Immature natural killer cell (primary cell): ENCODE data around the gene RPUSD1. TPM values are rescaled to one million over a fixed set of nuclear protein-coding genes. Genes with fewer than 3 reads are reported as not detected.
"Not testable (repeated sequence)": the region's sequence is repeated elsewhere in the genome, so short reads cannot be mapped to it uniquely, and the experiment has no call there.

Experiments
- DNase-seq, 3 donors: peaks; one replicate each; pipeline ENCODE4 v3.0.0; 2022; ENCODE audit warnings: mixed read lengths in 1 of 3
- H3K27ac Mint-ChIP-seq, 6 donors: one replicate each; pipeline ENCODE4 v1.8.0; 2020; ENCODE audit warnings: mixed read lengths in 6 of 6, mild to moderate bottlenecking in 5 of 6, inconsistent platforms in 4 of 6, moderate library complexity in 3 of 6
- H3K27me3 Mint-ChIP-seq, 3 donors: one replicate each; pipeline ENCODE4 v1.8.0; 2020 to 2021; ENCODE audit warnings: low read depth in 3 of 3, mild to moderate bottlenecking in 3 of 3, mixed read lengths in 3 of 3, moderate library complexity in 3 of 3, inconsistent platforms in 1 of 3
- H3K36me3 Mint-ChIP-seq, 3 donors: one replicate each; pipeline ENCODE4 v1.8.0; 2020; ENCODE audit warnings: mixed read lengths in 3 of 3, inconsistent platforms in 2 of 3, mild to moderate bottlenecking in 2 of 3
- H3K4me1 Mint-ChIP-seq, 2 donors: one replicate each; pipeline ENCODE4 v1.8.0; 2020; ENCODE audit warnings: inconsistent platforms in 2 of 2, mild to moderate bottlenecking in 2 of 2, mixed read lengths in 2 of 2, moderate library complexity in 1 of 2
- H3K4me3 Mint-ChIP-seq, 5 donors: one replicate each; pipeline ENCODE4 v1.8.0; 2020; ENCODE audit warnings: mild to moderate bottlenecking in 5 of 5, mixed read lengths in 5 of 5, inconsistent platforms in 3 of 5, moderate library complexity in 3 of 5
- H3K9me3 Mint-ChIP-seq, 6 donors: one replicate each; pipeline ENCODE4 v1.8.0; 2020; ENCODE audit warnings: mild to moderate bottlenecking in 6 of 6, mixed read lengths in 6 of 6, inconsistent platforms in 4 of 6, moderate library complexity in 3 of 6
- polyA plus RNA-seq, 3 donors: library from polyadenylated mRNA; unstranded; fragments of 300-500 nt; fragmentation: Illumina TruSeq; gene quantifications; one replicate each; pipeline ENCODE4 v1.2.3, GENCODE V29; 2021

Gene RPUSD1
- polyA plus RNA-seq, 3 donors from 2014 or later, result 23.9 to 49.9 (median 27.7) TPM

DNA sequence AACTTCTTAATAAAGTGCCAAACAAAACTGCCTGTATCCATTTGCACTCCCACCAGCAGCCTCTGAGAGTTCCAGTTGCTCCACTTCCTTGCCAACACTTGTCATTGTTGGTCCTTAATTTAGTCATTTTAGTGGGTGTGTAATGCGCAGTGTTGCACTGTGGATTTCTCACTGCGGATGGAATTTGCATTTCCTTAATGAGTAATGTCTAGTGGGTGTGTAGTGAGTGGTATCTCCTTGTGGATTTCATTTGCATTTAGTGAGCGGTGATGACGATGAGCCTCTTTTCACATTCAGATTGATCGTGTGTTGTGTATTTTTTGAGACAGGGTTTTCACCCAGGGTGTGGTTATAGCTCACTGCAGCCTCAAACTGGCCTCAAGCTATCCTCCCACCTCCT, 31.8 kb downstream of the RPUSD1 start:
- no peaks in the 10 kb centered on the region for H3K4me1 Mint-ChIP-seq
- peaks cover 0 to 4% (median 0%) of the 10 kb centered on the region in 3 donors for H3K27me3 Mint-ChIP-seq
- H3K9me3 Mint-ChIP-seq, result no peaks in the 10 kb centered on the region
- no peak overlapping the region for H3K4me3 Mint-ChIP-seq
- no peak overlapping the region for H3K27ac Mint-ChIP-seq
- DNase-seq, result no peak
- no peaks in the 10 kb centered on the region for H3K36me3 Mint-ChIP-seq

DNA sequence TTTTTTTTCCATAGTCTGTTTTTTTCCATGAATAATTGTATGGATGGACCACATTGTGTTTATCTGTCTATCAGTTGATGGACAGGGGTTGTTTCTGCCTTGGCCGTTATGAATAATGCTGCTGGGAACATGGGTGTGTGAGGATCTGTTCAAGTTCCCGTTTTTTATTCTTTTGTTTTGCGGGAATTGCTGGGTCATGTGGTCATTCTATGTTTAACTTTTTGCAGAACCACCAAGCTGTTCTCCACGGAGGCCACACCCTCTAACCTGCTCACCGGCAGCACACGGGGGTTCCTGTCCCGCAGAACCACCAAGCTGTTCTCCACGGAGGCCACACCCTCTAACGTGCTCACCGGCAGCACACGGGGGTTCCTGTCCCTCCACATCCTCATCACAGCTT, 33.5 kb downstream of the RPUSD1 start:
- no peak overlapping the region for H3K27ac Mint-ChIP-seq
- no peaks in the 10 kb centered on the region for H3K4me1 Mint-ChIP-seq
- DNase-seq, result no peak
- H3K27me3 Mint-ChIP-seq, result peaks cover 0 to 5% (median 0%) of the 10 kb centered on the region in 3 donors
- H3K9me3 Mint-ChIP-seq, result no peaks in the 10 kb centered on the region
- no peak overlapping the region for H3K4me3 Mint-ChIP-seq
- no peaks in the 10 kb centered on the region for H3K36me3 Mint-ChIP-seq

DNA sequence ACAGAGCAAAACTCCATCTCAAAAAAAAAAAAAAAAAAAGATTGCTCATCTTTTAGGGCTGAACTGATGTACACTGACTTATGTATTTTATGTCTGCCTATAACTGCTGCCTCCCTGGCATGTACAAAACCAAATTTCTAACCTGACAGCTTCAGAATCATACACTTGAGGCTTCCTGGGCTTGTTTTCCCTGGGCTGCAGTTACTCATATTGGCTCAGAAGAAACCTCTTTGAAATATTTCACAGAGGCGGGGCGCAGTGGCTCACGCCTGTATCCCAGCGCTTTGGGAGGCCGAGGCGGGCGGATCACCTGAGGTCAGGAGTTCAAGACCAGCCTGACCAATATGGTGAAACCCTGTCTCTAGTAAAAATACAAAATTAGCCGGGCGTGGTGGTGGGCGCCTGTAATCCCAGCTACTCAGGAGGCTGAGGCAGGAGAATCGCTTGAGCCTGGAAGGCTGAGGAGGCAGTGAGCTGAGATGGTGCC, 34.0 kb downstream of the RPUSD1 start:
- H3K4me1 Mint-ChIP-seq, H3K27me3 Mint-ChIP-seq, H3K27ac Mint-ChIP-seq, H3K9me3 Mint-ChIP-seq, H3K4me3 Mint-ChIP-seq, H3K36me3 Mint-ChIP-seq, DNase-seq: not testable (repeated sequence)

DNA sequence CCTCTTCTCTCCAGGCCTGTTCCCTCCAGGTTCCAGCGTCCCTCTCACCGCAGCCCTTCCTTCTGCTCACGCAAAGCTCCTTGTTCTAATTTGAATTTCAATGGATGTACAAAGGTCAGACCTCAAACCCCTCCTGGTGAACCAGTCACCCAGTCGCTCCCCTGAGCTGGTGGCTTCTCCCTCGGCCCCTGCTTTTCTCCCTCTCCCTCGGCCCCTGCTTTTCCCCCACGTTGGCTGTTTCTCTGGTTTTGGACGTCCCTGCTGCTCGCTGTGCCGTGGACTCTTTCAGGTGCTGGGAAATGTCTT, 36.2 kb downstream of the RPUSD1 start:
- no peaks in the 10 kb centered on the region for H3K4me1 Mint-ChIP-seq
- DNase-seq, result no peak
- no peak overlapping the region for H3K27ac Mint-ChIP-seq
- H3K36me3 Mint-ChIP-seq, result no peaks in the 10 kb centered on the region
- H3K4me3 Mint-ChIP-seq, result no peak overlapping the region
- H3K27me3 Mint-ChIP-seq, result peaks cover 0 to 5% (median 0%) of the 10 kb centered on the region in 3 donors
- no peaks in the 10 kb centered on the region for H3K9me3 Mint-ChIP-seq

DNA sequence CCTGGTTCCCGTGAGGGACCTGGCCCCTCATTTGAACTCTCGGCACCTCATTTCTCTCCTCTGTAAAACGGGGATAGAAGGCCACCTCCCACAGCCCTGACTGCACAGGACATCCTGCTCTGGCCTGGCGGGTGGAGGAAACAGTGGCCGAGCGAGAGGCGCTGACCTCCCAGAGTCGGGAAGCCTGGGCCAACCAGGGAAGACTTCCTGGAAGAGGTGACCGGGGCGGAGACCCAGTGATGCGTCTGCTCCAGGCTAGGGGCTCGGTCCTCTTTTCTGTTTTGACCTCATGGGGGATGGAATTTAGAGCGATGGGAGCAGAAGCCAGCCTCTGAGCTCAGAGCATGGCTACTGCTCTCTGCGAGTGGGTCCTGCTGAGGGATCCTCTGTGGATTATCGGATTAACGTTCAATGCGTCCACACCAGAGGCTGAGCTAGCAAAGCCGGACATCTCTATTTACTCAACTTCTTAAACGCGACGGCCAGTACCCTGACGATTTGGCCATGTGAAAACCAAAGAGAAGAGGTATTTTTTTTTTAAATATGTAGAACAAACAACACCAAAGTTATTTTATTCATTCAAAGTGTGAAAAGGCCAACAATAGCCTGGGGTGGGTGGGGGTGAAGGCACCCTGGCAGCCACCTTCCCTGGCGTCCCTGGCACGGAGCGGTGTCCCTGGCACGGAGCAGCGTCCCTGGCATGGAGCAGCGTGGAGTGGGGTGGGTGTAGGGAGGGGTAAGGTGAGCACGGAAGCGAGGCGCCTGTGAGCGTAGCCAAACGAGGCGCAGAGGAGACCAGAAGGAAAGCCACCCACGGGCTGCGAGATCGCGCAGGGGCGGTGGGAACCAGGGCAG, 36.8 kb downstream of the RPUSD1 start:
- no peaks in the 10 kb centered on the region for H3K36me3 Mint-ChIP-seq
- H3K4me3 Mint-ChIP-seq, result no peak overlapping the region
- H3K4me1 Mint-ChIP-seq, result no peaks in the 10 kb centered on the region
- H3K27me3 Mint-ChIP-seq, result peaks cover 0 to 5% (median 2%) of the 10 kb centered on the region in 3 donors
- no peak overlapping the region for H3K27ac Mint-ChIP-seq
- DNase-seq, result no peak
- no peaks in the 10 kb centered on the region for H3K9me3 Mint-ChIP-seq

DNA sequence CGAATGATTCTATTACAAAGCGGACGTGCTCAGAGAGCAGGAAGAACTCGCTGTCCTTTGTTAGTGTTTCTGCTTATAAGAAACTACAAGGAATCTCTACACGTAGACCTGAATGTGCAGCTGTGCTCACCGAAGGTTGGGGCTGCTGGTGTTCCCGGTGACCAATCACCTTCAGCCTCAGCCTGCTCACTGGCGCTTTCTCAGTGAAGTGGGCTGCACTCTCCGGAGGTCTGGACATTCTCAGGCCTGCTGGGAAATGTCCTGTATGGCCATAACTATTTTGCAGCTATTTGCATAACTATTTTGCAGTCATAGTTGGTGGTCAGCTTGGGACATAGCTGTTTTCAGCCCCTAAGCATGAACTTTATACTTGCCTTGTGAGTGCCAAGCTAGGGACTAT, 37.7 kb downstream of the RPUSD1 start:
- H3K27me3 Mint-ChIP-seq, result peaks cover 0 to 5% (median 2%) of the 10 kb centered on the region in 3 donors
- no peak for DNase-seq
- no peaks in the 10 kb centered on the region for H3K9me3 Mint-ChIP-seq
- no peaks in the 10 kb centered on the region for H3K4me1 Mint-ChIP-seq
- no peaks in the 10 kb centered on the region for H3K36me3 Mint-ChIP-seq
- H3K27ac Mint-ChIP-seq, result no peak overlapping the region
- no peak overlapping the region for H3K4me3 Mint-ChIP-seq

DNA sequence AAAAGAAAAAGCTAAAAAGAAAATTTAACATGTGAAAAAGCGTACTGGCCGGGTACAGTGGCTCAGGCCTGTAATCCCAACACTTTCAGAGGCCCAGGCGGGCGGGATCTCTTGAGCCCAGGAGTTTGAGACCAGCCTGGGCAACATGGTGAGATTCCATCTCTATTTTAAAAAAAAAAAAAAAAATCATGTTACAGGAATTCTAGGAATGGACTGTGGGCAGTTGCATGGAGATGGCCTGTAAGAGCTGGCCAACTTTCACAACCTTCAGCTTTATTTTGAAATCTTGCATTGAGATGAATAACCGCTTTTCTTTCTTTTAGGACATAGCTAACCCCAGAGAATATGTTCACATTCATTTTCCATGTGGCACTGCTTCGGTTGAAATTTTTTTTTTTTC, 39.2 kb downstream of the RPUSD1 start:
- Mint-ChIP-seq H3K4me3 (no peak overlapping the region), H3K9me3 (no peaks in the 10 kb centered on the region), H3K36me3 (no peaks in the 10 kb centered on the region), H3K27ac (no peak overlapping the region), H3K4me1 (no peaks in the 10 kb centered on the region), H3K27me3 (peaks cover 0 to 5% (median 2%) of the 10 kb centered on the region in 3 donors)
- DNase-seq, result no peak

DNA sequence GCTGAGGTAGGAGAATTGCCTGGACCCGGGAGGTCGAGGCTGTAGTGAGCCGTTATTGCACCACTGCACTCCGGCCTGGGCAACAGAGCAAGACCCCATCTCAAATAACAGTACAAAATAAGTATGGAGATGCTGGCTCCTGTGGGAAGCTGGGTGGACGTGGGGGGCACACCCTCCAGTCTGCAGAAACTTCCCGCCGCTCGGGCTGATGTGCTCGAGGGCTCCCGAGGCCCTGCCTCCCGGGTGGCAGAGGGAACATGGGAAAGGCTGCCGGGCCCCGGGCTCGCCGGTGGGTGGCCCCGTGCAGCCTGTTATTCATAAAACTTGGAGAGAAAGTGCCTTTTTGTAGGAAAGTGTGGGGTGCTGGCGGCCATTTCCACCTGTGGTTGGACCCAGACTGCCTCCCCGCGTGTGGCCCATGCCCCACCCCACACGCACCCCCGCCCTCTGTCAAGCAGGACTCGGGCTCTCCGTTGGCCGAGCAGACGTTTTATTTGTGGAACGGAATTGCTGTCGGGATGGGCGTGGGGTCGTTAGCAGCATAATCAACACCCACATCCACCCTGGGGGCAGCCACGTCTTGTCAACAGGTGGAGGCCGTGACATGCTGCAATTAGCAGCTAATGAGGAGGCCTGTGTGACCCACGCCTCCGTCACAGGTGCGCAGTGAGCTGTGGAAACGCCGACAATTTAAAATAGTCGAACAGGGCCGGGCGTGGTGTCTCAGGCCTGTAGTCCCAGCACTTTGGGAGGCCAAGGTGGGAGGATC, 40.0 kb downstream of the RPUSD1 start:
- Mint-ChIP-seq H3K4me1 (no peaks in the 10 kb centered on the region), H3K9me3 (no peaks in the 10 kb centered on the region), H3K27ac (no peak overlapping the region), H3K27me3 (peaks cover 0 to 4% (median 2%) of the 10 kb centered on the region in 3 donors), H3K4me3 (no peak overlapping the region), H3K36me3 (no peaks in the 10 kb centered on the region)
- DNase-seq, result no peak

DNA sequence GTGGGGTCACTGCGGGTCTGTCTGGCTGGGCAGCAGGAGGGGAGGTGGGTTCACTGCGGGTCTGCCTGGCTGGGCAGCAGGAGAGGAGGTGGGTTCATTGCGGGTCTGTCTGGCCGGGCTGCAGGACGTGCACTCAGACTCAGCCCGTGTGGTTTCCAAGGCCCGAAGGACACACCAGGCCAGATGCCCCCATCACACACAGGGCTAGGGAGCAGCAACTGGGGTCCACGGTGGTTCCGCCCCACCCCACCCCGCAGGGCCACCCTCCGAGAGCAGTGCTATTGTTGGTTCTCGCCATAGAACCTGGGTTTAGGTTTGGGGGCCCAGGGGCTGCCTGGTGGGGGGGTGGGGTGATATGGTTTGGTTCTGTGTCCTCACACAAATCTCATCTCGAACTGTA, 41.5 kb downstream of the RPUSD1 start:
- Mint-ChIP-seq H3K27me3 (peaks cover 0 to 3% (median 2%) of the 10 kb centered on the region in 3 donors), H3K4me3 (no peak overlapping the region), H3K4me1 (peaks cover 0 to 1% of the 10 kb centered on the region in 2 donors), H3K27ac (no peak overlapping the region), H3K36me3 (no peaks in the 10 kb centered on the region), H3K9me3 (no peaks in the 10 kb centered on the region)
- DNase-seq, result no peak

DNA sequence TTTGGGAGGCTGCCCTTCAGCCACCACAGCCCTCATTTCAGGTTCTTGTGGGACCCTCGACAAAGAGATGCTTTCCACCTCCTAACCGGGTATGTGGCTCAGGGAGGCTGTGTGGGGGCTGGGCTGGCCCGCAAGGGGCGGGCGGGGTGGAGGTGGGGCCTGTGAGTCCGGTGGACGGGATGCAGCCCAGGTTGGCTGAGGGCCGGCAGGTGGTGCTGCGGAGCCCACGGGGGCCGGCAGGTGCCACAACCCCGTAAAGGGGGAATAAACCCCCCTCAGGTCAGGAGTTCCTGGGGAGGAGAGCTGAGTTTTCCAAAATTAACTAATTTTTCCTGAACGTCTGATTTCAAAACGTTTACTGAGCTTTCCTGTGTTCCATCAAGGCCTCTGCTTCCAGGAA, 42.4 kb downstream of the RPUSD1 start:
- Mint-ChIP-seq H3K27ac (no peak overlapping the region), H3K9me3 (no peaks in the 10 kb centered on the region), H3K27me3 (peaks cover 0 to 2% (median 0%) of the 10 kb centered on the region in 3 donors), H3K4me3 (no peak overlapping the region), H3K36me3 (no peaks in the 10 kb centered on the region), H3K4me1 (peaks cover 0 to 3% of the 10 kb centered on the region in 2 donors)
- DNase-seq, result no peak

DNA sequence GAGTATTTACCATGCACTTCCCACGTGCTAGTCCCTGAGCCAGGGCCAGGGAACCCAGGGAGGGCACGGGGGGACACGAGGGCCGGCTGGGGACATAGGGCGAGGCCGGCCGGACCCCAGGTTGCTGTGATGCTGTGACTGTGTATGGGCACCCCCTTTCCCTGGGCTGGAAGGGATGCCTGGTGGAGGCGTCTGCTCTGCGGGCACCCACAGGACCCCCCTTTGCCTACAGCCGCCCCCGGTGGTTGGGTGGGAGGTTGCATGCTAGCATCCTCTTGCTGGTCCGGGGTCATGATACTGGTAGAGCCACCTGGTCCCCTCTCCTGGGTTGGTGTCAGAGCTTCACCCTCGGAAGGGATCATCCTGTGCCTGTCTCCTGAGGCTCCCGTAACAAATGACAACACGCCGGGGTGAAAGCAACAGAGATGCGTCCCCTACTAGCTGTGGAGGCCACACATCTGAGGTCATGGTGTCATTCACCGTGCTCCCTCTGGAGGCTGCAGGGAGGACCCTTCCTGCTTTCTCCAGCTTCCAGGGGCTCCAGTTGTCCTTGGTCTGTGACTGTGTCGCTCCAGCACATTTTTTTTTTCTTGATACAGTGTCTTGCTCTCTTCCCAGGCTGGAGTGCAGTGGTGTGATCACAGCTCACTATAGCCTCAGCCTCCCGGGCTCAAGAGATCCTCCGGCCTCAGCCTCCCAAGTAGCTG, 44.2 kb downstream of the RPUSD1 start:
- Mint-ChIP-seq H3K4me1 (peaks cover 8 to 13% of the 10 kb centered on the region in 2 donors), H3K27me3 (peaks cover 0 to 2% (median 0%) of the 10 kb centered on the region in 3 donors), H3K9me3 (no peaks in the 10 kb centered on the region), H3K36me3 (no peaks in the 10 kb centered on the region), H3K27ac (no peak overlapping the region), H3K4me3 (no peak overlapping the region)
- DNase-seq, result no peak

DNA sequence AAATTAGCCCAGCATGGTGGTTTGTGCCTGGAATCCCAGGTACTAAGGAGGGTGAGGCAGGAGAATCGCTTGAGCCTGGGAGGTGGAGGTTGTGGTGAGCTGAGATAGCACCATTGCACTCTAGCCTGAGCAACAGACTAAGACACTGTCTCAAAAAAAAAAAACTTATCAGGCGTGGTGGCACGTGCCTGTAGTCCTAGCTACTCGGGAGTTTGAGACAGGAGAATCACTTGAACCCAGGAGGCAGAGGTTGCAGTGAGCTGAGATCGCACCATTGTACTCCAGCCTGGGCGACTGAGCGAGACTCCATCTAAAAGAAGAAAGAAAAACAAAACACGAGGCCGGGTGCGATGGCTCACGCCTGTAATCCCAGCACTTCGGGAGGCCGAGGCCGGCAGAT, 45.3 kb downstream of the RPUSD1 start:
- not testable (repeated sequence) for H3K27me3 Mint-ChIP-seq, H3K4me3 Mint-ChIP-seq, H3K27ac Mint-ChIP-seq, H3K36me3 Mint-ChIP-seq, DNase-seq, H3K9me3 Mint-ChIP-seq
- H3K4me1 Mint-ChIP-seq, result peaks cover 8 to 15% of the 10 kb centered on the region in 2 donors

DNA sequence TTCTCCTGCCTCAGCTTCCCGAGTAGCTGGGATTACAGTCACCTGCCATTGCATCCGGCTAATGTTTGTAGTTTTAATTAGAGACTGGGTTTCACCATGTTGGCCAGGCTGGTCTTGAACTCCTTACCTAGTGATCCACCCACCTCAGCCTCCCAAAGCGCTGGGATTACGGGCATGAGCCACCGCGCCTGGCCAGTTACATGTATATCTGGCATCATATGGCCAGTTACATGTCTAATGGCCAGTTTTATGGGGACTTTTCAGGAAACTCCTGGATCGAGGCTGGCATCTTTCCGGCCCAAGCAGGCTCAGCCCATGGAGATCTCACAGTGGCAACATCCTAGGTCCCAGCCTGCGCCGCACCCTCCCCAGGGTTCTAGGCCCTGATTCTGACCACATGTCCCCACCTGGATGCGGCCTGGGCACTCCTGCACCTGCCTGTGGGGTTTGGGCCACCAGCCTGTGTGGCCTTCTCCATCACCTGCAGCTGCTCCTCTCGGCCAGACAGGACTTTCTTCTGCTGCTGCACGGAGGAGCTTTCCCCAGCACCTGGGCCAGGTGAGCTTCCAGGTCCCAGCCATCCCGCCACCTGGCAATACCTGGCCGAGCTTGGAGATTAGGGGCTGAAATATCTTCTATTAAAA, 46.1 kb downstream of the RPUSD1 start:
- no peak overlapping the region for H3K27ac Mint-ChIP-seq
- H3K27me3 Mint-ChIP-seq, result peaks cover 0 to 6% (median 1%) of the 10 kb centered on the region in 3 donors
- peak overlapping the region; percentile 45 to 67 (median 63) for H3K4me3 Mint-ChIP-seq
- DNase-seq, result no peak
- no peaks in the 10 kb centered on the region for H3K9me3 Mint-ChIP-seq
- H3K4me1 Mint-ChIP-seq, result peaks cover 8 to 15% of the 10 kb centered on the region in 2 donors
- H3K36me3 Mint-ChIP-seq, result no peaks in the 10 kb centered on the region
